Epithelial cell of esophagus (primary cell): Measurements from ENCODE around the gene CBX3.
A peak's percentile ranks its signal among the peaks of the same experiment; 100 is the strongest.

ENCODE experiments used
- DNase-seq: peaks from one replicate; pipeline ENCODE4 v3.0.0; 2010; ENCODE audit warnings: low read depth
- H3K4me3 ChIP-seq: 2 replicates; pipeline ENCODE4 v1.5.1; 2011; ENCODE audit warnings: mild to moderate bottlenecking, low read length, control low read depth
- TF ChIP-seq, protein P1 (sequence below): IDR thresholded peaks from 2 replicates; pipeline ENCODE4 v1.5.1; 2011; ENCODE audit warnings: low read depth, mild to moderate bottlenecking, low read length, control low read depth, inconsistent platforms; ENCODE audit not compliant: insufficient read depth; ENCODE audit errors: missing control alignments

Gene CBX3

GRCh38 chr7:26166684-26167266 lies 34.8 kb upstream of the CBX3 start:
- no peak overlapping the region for H3K4me3 ChIP-seq
- TF ChIP-seq, protein P1, sequence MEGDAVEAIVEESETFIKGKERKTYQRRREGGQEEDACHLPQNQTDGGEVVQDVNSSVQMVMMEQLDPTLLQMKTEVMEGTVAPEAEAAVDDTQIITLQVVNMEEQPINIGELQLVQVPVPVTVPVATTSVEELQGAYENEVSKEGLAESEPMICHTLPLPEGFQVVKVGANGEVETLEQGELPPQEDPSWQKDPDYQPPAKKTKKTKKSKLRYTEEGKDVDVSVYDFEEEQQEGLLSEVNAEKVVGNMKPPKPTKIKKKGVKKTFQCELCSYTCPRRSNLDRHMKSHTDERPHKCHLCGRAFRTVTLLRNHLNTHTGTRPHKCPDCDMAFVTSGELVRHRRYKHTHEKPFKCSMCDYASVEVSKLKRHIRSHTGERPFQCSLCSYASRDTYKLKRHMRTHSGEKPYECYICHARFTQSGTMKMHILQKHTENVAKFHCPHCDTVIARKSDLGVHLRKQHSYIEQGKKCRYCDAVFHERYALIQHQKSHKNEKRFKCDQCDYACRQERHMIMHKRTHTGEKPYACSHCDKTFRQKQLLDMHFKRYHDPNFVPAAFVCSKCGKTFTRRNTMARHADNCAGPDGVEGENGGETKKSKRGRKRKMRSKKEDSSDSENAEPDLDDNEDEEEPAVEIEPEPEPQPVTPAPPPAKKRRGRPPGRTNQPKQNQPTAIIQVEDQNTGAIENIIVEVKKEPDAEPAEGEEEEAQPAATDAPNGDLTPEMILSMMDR, result no peak
- DNase-seq, result no peak

DNA sequence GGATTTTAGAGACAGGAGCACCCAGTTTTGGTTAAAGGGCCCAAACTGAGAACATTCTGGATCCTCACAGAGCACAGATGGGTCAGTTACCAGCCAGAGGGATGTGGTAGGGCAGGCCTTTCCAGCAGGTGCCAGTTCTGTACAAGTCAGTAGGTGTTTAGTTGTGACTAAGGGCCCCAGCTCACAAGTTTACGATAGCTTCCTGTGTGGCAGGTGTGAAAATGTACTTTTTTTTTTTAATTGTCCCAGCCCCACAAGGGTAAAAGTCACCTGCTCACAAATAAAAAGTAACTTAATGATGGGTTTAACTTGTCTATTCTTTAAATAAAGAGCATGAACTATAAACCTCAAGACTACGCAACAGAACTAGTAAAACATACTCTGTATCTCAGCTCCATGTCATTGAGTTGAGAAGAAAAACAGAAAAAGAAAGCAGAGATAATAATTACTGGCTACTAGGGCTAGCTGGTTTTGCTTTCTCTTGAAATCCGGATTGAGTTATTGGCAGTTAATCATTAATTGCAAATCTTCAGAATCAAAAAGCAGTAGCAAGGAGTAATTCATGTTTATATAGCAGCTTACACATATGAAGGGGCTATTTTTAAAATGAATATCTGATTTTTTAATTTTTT lies 34.1 kb upstream of the CBX3 start:
- DNase-seq, result peak; percentile 48
- H3K4me3 ChIP-seq, result no peak overlapping the region
- TF ChIP-seq, protein P1, result no peak

DNA sequence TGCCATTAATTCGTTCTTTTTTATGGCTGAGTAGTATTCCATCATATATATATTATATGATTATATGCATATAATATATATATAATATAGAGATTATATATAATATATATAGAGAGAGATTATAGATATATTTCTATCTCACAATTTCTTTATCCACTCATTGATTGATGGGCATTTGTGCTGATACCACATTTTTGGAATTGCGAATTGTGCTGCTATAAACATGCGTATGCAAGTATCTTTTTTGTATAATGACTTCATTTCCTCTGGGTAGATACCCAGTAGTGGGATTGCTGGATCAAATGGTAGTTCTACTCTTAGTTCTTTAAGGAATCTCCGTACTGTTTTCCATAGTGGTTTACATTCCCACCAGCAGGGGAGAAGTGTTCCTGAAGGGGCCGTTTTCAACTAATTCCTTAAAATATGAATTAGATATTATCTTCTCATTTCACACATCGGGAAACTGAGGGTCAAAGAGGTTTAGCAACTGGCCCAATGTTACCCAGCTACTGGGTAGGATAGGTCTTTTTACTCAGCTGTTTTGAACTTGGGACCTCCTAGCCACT lies 33.0 kb upstream of the CBX3 start:
- TF ChIP-seq, protein P1, result no peak
- no peak overlapping the region for H3K4me3 ChIP-seq
- no peak for DNase-seq

DNA sequence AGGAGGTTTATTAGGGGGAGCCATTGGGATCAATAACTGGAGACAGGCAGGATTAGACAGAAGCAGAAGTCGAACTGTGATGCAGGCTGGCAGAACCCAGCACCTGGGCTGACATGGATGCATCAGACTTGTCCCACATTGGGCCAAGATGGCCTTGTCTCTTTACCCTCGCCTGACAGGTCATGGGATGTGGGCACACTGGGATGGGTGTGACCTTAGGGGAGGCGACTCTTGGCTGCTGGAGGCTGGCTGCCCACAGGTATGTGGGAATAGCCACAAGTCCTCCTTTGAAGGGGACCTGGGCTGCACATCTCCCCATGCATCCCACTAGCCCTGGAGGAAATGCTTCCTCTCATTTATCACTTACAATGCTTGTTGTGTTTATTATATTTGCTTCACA lies 32.3 kb upstream of the CBX3 start:
- DNase-seq, result no peak
- TF ChIP-seq, protein P1, result no peak
- no peak overlapping the region for H3K4me3 ChIP-seq

- DNase-seq, result no peak
- TF ChIP-seq, protein P1, result no peak
These were observed 30.9 kb upstream of the CBX3 start for GRCh38 chr7:26170663-26171062.

DNA sequence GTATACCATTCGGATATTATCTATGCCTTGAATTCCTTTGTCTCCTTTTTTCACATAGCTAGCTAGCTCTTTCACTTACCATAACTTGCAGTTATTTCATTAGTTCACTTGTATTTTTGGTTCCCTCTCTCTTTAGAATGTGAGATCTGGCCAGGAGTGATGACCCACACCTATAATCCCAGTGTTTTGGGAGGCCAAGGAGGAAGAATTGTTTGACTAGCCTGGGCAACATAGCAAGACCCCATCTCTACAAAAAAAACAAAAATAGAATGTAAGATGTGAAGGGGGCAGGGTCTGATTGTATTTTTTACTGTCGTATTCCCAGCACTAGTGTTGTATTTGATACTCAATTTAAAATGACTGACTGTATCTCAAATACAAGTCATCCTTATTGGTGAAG lies 29.9 kb upstream of the CBX3 start:
- TF ChIP-seq, protein P1, result no peak
- H3K4me3 ChIP-seq, result no peak overlapping the region
- no peak for DNase-seq

More at GRCh38 chr7:26170663-26171062, 30.9 kb upstream of the CBX3 start:
- H3K4me3 ChIP-seq, result no peak overlapping the region
